CD1c-positive myeloid dendritic cell (primary cell): ENCODE data around the gene ZNF581.

Experiments
- DNase-seq: peaks from one replicate; pipeline ENCODE4 v3.0.0-alpha.2; 2016; ENCODE audit errors: extremely low spot score

Gene ZNF581, protein sequence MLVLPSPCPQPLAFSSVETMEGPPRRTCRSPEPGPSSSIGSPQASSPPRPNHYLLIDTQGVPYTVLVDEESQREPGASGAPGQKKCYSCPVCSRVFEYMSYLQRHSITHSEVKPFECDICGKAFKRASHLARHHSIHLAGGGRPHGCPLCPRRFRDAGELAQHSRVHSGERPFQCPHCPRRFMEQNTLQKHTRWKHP

DNA sequence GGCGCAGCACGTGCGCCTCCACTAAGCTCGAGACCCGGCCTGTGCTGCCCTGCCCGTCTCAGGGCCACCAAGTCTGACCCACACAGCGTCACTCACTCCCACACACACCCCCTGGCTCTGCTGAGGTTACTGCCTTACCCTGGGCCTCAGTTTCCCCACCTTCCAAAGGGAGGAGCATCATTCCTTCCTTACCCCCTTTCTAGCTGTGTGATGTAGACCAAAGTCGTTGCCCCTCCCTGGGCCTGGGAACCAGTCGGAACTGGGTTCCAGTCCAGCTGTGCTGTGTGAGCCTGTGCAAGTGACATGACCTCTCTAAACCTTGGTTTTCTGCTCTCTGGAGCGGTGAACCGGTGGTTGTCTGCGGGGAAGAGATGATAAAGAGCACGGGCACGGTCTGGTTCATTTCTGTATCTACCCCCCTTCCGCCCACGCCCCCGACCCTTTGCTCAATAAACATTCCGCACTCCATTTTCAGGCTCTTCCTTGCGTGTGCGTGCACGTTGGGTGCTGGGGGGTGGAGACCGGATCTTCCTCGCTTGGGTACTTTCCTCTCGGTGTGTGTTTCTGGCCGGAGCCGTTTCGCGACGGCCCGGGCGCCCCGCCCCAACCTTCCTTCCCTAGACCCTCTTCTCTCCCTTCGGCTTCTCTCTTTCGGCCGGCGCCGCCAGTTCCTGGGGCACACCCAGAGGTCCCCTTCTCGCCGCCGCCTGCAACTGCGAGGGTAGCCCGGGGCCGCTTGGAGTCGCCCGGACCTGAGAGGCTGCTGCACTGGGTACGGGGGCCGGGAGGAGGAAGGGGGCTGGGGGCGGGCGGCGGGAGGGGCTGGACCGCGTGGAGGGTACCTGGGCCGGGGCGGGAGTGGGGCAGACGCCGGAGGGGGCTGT is at the start of gene ZNF581:
Gene ZNF581 (plus strand): TSS at position 647 of the 884 bp plus-strand sequence. CDS start 923 bp downstream, outside the sequence.
- peak; percentile 82 for DNase-seq

DNA sequence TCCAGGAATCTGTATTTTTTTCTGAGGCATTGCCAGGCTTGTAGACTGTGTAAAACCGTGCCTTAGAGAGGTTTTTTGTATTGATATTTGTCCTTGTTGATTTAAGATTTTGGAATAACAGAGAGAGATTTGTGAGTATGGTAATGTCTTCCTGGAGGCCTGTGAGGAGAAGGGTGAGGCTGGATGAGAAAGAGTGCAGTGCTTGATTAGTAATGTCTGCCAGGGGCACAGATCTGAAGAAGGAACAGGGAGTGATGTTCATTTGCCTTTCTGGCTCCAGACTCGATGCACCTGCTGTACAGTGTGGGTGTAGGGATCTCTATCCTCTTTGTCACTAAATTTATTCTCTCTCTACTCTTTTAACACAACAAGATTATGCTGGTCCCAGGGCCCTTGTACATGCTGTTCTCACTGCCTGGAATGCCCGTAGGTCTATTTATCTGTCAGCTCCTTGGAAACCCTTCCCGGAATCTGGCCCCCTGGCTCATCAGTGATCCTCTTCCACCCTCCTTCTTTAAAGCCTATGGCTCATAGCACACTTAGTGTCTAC is 48.4 kb upstream of the ZNF581 start:
- no peak for DNase-seq

DNA sequence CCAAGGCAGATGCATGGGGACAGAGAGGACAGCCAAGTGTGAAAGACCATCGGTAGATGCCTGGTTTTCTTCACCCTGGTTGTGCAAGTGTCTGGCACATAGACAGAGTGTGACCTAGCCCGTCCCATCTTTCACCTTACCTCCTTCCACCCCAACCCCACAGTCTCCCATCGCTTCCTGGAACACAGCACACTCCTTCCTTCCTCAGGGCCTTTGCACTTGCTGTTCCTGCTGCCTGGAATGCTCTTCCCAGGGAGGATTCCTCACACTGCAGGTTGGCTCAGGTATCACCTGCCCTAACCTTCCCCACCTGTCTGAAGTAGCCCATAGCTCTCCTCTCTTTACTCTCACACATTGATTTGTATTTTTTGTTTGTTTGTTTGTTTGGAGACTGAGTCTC is 47.1 kb upstream of the ZNF581 start:
- no peak for DNase-seq

DNA sequence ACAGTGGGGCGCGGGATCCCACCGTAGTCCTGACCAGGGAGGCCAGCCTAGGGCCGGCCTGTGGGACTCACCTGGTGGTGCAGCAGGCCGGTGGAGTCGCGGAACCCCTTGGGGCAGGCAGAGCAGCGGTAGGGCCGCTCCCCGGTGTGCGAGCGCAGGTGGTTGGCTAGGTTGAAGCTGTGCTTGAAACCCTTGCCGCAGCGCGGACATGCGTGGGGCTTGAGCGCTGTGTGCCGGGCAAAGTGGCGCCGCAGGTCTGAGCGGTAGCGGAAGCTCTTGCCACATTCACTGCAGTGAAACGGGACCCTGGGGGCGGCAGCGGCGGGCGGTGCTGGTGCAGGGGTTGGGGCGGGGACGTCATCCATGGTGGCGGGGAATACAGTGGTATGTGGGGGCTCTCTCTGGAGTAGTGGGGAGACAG is 45.9 kb upstream of the ZNF581 start:
- no peak for DNase-seq

DNA sequence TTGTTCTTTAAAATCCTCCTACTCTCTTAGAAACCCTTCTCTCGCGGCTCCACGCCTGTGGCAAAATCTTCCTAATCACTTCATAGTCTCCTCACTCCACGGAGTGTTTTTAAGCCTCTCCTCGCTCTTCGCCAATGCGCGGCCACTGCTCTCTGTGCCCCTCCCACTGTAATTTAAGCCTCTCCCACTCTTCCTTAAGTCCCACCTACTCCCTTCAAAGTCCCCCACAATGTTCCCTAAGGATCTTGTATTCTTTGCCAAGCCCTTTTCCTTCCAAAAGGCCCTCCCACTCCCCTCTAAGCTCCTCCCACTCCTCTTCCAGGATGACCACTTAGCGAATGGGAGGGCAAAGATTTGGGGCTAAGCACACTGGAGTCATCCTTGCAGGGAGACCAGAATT is 45.4 kb upstream of the ZNF581 start:
- DNase-seq: no peak

DNA sequence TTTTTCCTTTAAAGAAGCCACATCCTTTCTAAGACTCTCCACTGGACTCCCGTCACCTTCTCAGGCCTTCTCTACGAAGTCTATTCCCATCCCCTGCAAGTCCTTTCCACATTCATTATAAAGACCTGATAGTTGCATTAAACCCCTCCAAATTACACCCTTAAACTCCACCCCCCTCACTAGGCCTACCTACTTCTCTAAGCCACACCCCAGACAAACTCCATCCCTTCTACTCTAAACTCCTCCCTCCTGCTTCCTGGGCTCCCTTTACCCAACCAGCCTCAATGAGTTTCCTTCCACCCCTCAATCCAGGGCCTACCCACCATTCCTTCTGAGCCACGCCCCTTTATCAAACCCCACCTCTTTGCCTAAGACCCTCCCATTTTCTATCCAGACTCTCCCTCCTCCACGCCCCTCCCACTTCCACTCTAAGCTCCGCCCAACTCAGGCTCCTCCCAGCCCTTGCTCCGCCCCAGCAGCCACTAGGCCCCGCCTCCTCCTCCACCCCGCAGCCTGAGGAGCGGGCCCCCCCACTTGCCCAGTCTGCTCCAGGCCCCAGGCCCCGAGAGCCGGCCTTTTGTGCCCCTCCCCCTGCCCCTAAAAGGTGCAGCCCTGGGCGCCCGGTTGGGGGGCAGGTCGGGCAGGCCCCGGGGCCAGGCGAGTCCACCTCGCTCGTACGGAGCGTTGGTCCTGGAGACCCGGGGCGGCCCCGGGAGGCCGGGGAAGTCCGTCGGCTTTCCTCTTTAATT is 44.6 kb upstream of the ZNF581 start:
- peak; percentile 96 for DNase-seq

DNA sequence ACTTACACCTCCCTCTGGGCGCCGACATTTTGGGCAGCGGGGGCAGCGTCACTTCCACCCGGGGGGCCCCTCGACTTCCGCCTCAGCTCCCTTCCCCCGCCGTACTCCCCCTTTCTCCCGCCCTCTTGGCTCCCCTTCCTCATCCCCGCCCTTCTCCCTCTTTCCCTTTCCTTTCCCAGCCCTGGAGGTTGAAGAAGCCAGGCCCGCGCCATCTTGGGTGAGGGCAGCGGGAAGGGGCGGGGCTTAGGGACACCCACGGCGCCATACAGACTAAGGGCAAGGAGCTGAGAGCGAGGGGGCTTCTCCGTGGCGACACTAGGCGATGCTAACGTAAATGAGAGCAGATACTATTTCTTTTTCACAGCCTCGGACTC is 44.0 kb upstream of the ZNF581 start, which contains the start of gene FIZ1:
Gene FIZ1 (minus strand): TSS at position 50 of the 374 bp plus-strand sequence. CDS start 1,652 bp downstream, outside the sequence.
- peak; percentile 99 for DNase-seq

DNA sequence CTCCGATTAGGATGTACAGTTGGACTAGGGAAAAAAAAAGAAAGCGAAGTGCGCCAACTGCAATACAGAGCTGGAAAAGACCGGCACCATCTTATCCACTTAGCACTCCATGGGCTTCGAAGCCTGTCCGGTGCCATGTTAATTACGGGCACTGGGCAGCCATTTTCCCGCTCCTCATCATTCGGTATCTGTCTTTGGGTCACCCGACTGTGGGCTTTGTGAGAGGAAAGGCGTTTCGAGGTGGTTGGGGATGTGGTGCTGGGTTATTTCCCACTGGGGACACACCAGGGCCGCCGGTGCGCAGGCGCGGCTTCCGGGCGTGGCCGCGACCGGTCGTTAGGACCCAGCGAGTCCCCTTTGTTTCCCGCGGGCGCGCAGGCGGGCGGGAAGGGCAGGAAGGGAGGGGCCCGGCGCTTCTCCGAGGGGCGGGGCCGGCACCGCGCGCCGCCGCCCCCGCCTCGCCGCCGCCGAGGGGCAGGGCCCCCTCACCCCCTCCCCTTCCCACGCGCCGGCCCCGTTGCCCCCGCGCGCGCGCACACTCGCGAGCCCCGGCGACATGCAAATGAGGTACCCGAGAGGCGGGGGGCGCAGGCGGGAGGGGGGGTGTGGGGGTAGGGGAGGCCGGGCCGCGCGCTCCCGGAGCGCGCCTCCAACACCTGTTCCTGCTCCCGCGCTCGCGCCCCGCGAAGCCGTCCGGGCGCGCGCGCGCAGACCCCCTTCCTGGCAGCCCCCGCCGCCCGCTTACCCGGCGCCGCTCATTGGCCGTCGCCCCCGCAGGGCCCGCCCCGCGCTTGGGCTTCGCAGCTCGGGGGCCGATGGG is 43.4 kb upstream of the ZNF581 start, which contains the start of gene ZNF524:
Gene ZNF524 (plus strand): TSS at position 447 of the 820 bp plus-strand sequence. CDS start 1,825 bp downstream, outside the sequence.
- DNase-seq: peak; percentile 89

DNA sequence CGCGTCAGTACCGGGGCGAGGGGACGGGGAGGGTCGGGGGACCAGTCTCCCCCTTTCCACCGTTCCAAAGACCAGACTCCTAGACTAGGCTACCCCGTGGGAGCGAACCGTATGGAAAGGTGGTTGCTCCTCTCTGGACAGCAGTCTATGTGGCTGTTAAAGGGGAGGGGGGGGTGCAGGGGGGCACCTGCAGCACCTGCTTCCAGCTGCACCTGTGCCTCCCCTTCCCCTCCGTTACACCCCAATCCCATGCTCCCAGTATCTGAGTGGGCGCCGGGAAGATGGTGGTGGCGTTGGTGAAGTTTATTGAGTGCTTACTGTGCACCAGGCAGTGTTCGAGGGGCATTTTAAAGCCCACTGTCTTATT is 42.8 kb upstream of the ZNF581 start:
- DNase-seq: no peak

DNA sequence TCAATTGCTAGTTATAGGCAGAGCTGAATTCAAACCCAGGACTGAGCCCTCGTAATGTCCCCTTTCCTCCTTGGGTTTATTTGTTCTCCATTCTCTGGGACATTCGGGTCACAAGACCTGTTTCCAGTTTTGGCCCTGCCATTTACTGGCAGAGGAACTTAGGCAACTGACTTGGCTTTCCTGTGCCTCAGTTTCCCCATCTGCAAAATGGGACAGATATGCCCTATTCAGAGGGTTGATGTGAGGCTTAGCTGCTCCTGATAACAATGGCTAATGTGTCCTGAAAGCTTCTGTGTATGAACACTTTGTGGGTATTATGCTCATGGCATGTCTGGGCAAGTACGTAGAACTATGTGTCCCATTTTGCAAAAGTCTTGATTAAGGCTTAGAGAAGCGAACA is 42.4 kb upstream of the ZNF581 start:
- no peak for DNase-seq

DNA sequence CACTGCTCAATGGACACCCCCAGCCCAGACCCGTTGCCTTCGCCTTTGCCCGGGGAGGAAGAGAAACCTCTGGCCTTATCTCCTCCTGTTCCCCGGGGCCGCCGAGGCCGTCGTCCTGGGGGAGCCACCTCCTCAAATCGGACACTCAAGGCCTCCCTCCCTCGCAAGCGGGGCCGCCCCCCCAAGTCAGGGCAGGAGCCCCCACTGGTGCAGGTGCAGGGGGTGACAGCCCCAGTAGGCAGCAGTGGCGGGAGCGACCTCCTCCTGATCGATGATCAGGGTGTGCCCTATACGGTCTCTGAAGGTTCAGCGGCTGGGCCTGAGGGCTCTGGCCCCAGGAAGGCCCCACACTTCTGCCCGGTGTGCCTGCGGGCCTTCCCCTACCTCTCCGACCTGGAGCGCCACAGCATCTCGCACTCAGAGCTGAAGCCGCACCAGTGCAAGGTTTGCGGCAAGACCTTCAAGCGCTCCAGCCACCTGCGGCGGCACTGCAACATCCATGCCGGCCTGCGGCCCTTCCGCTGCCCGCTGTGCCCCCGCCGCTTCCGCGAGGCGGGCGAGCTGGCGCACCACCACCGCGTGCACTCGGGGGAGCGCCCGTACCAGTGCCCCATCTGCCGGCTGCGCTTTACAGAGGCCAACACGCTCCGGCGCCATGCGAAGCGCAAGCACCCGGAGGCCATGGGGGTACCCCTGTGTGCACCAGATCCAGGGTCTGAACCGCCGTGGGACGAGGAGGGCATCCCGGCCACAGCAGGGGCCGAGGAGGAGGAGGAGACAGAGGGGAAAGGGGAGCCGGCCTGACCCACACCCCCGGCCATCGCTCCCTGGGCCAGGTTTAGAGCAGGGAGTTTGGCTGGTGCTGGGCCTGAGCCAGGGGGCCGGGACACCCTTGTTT is 41.1 kb upstream of the ZNF581 start:
- DNase-seq: no peak

DNA sequence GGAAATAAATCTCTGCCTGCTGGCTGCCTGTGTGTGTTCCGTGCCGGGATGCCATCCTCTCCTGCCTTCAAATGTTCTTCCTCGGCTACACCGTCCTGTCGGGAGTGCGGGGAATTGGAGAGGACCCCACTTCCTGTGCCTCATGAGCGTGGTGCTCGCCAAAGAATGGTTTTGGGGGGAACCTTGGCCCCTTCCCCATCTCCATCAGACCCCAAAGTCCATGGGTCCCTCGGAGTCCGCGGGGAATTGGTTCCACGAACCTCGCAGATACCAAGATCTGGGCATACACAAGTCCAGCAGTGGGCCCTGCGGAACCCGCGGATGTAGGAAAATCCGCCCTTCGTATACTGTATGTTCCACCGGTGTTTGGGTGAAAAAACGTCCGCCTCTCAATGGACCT is 40.3 kb upstream of the ZNF581 start:
- DNase-seq: no peak

DNA sequence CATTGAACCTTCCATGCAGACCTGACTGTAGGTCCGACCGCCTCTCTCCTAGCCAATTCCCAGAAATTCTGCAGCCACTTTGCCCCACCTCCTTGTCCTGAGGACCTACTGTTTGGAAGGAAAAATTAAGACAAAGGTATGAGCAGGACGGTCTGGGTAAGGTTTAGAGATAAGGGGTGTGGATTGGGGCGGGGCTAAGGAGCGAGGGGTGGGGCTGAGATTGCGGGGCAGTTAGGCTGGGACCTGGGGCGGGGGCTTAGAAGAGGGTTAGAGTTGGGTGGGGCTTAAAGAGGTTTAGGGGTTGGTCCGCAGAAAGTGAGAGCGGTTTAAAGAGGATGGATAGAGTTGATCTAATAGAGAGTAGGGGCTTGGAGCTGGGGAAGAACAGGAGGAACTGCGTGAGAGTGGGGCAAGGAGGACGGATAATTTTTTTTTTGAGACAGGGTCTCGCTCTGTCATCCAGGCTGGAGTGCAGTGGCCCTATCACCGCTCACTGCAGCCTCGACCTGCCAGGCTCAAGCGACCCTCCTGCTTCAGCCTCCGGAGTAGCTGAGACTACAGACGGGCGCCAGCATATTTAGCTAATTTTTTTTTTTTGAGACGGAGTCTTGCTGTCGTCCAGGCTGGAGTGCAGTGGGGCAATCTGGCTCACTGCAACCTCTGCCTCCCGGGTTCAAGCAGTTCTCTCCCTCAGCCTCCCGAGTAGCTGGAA is 39.7 kb upstream of the ZNF581 start:
- no peak for DNase-seq

DNA sequence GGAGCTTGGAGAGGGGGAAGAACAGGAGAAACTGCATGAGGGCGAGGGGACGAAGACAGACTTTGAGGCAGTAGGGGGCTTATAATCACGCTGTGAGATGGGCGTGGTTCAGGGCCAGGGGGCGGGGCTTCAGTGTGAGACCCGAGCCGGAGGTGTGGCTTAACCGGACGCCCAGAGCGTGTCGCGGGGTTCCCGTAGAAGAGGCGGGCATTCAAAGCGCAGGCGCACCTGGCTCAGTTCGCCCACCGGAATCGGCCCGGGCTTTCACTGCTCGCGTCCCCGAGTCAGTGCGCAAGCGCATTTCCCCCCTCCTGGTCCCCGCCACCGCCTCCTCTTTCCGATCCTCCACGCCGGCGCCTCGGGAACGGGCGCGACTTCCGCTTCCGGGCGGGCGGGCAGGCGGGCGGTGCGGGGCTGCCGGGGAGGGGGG is 38.2 kb upstream of the ZNF581 start:
- DNase-seq: peak; percentile 99

DNA sequence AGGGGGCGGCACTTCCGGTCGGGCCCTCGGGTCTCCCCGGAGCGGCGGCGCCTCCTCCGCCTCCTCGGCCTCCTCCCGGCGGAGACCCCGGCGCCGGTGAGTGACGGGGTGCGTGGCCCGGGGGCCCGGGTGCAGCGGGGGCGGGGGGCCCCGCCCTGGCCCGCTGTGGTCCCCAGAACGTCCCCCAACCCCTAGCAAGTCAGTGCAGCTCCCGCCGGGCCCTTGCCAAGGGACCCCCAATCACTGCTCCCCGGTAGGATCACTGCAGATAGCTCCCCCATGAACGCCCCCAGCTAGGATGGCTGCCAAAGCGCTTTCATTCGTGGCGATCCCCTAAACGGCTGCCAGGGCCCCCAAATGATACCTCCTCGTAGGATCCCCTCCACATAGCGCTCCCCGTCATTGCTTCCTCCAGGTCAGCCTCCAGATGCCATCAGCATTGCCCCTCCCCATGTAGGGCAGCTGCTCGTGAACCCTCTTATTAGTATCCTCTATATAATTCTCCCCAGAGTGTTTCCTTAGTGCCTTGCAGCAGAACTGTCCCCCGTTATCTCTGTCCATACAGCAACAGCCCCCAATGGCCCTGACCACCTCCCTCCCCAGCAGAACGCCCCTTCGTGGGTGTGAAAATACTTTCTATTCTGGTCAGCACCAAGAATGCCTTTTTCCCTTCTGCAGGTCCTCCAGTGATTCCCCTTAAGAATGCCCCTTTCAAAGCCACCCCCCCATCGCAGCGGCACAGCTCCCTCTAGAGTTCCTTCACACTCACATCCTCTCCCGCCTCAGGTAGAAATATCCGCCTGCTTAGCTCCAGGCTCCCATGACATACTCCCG is 37.6 kb upstream of the ZNF581 start, which contains the start of gene ZNF865:
Gene ZNF865 (plus strand): TSS at position 11 of the 834 bp plus-strand sequence. CDS start 7,972 bp downstream, outside the sequence.
- DNase-seq: peak; percentile 64

DNA sequence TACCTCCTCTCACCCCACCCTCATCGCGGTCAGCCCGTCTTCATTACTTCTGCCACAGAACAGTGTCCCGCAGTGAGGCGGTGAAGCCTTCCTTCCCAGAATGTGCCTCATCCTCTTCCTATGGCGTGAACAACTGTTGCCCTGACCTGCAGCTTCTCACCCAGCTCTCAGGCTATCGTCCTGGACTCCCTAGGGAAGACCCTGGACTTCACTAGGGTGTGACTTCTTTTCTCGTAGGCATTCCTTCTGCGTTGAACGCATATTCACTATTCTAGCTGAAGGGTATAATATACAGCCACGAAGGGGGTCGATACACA is 37.0 kb upstream of the ZNF581 start:
- no peak for DNase-seq

DNA sequence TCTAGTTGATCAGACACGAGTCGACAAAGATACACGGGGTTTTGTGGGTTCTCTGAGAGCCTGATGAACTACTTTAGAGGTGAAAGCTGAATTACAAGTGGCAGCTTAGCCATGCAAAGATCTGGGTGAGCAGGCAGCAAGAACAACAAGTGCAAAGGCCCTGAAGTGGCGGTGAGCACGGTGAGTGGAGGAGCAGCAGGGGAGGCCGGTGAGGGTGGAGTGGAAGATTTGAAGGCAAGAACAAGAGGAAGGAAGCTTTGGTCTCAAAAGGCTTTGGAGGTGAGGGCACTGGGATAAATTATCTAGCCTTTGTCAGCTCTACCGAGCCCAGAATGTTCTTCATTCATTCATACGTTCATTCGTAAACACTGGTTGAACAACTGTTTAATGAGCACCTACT is 36.6 kb upstream of the ZNF581 start:
- DNase-seq: no peak

DNA sequence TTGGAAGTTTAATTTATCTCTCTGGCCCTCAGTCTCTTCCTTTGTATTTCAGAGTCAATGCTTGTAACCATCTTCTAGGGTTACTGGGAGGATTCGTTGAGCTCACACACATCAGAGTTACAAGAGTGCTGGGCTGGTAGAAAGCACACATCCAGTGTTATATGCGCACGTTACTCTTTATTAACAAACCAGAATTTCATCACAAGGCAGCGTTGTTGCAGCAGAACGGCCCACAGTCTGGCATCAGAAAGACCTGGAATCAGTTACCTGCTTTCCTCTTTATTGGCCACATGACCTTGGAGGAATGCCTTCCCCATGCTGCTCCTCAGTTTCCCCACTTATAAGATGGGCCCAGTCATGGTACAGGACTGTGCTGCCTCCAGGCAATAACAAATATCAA is 34.1 kb upstream of the ZNF581 start:
- DNase-seq: no peak
